ENCODE measurements around the gene CCDC27. TPM values are rescaled to one million over a fixed set of nuclear protein-coding genes. Genes with fewer than 3 reads are reported as not detected.
"Not testable (repeated sequence)": the region's sequence is repeated elsewhere in the genome, so short reads cannot be mapped to it uniquely, and the experiment has no call there.

CCDC27 gene
- total and polyA plus RNA-seq, 8 donors, result not detected

DNA sequence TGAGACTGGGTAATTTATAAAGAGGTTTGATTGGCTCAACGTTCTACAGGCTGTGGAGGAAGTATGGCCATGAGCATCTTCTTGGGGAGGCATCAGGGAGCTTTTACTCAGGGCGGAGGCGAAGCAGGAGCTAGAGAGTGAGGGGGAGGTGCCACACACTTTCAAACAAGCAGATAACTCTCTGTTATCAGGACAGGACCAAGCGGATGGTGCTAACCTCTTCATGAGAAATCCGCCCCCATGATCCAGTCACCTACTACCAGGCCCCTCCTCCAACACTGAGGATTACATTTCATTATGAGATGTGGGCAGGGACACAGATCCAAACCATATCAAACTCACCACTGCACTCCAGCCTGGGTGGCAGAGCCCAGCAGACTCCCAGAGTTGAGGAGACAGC, 55.5 kb downstream of the CCDC27 start:
- H3K9me3 ChIP-seq, result no peaks in the 10 kb centered on the region
- no peaks in the 10 kb centered on the region for H3K4me1 ChIP-seq
- peaks cover 0 to 20% (median 0%) of the 10 kb centered on the region in 3 donors for H3K27me3 ChIP-seq
- TF ChIP-seq POLR2A (IDR thresholded peaks at IDR 0.05) (no peak), CTCF (IDR thresholded peaks at IDR 0.05) (no peak), EP300 (IDR thresholded peaks at IDR 0.05) (no peak)
- no peak overlapping the region for H3K4me3 ChIP-seq
- H3K36me3 ChIP-seq, result no peaks in the 10 kb centered on the region
- DNase-seq, result no peak
- H3K27ac ChIP-seq, result no peak overlapping the region
- 66 to 90% (median 78%) methylated on average over 4 to 5 of the region's 5 CpGs for WGBS, 5 donors
- intact Hi-C loops (cut with DNase I; ENCODE audit: low total_unique reads), result no loop called here

- Histone ChIP-seq H3K4me3 (no peak overlapping the region), H3K36me3 (peaks cover 6 to 15% (median 12%) of the 10 kb centered on the region in 4 donors), H3K9me3 (no peaks in the 10 kb centered on the region), H3K27me3 (peaks cover 0 to 8% (median 0%) of the 10 kb centered on the region in 3 donors), H3K27ac (no peak overlapping the region), H3K4me1 (no peaks in the 10 kb centered on the region)
- 40 to 54% (median 45%) methylated on average over 6 to 7 of the region's 7 CpGs for WGBS, 5 donors
- no peak for TF ChIP-seq CTCF (IDR thresholded peaks at IDR 0.05)
- TF ChIP-seq POLR2AphosphoS5 (IDR thresholded peaks at IDR 0.05), result no peak
- TF ChIP-seq POLR2A (IDR thresholded peaks at IDR 0.05), result no peak
- TF ChIP-seq EP300 (IDR thresholded peaks at IDR 0.05), result no peak
- no peak for DNase-seq
- intact Hi-C loops (cut with DNase I; ENCODE audit: low total_unique reads), result no loop called here
Measured at GRCh38 chr1:3809680-3810079, 57.4 kb downstream of the CCDC27 start.

DNA sequence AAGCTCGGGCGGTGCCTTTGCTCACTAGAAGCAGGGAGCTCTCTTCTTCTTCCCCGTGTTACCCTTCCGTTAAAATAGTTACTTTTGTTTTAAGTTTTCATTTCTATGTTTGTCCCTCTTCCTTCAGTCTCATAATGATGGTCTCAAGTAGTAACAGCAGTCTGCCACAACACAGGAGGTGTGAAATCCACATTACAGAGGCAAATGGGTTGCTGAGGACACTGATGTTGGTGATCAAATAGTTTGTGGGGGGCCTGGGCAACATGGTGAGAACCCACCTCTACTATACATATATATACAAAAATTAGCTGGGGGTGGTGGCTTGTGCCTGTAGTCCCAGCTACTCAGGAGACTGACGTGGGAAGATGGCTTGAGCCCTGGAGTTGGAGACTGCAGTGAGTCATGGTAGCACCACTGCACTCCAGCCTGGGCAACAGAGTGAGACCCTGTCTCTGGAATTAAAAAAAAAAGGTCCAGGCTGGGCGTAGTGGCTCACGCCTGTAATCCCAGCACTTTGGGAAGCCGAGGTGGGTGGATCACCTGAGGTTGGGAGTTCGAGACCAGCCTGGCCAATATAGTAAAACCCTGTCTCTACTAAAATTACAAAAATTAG, 58.0 kb downstream of the CCDC27 start:
- H3K27ac ChIP-seq; H3K4me3 ChIP-seq; H3K4me1 ChIP-seq; H3K9me3 ChIP-seq; H3K27me3 ChIP-seq; DNase-seq; intact Hi-C loops (cut with DNase I; ENCODE audit: low total_unique reads): not testable (repeated sequence)
- 72 to 84% (median 75%) methylated on average over 9 of the region's 9 CpGs for WGBS, 5 donors
- peaks cover 12 to 21% (median 18%) of the 10 kb centered on the region in 4 donors for H3K36me3 ChIP-seq

- intact Hi-C loops (cut with DNase I; ENCODE audit: low total_unique reads), result no loop called here
- WGBS, 5 donors, result 42 to 68% (median 51%) methylated on average over 2 of the region's 2 CpGs
- Histone ChIP-seq H3K4me1 (no peaks in the 10 kb centered on the region), H3K9me3 (no peaks in the 10 kb centered on the region), H3K36me3 (peaks cover 15 to 34% (median 31%) of the 10 kb centered on the region in 4 donors), H3K27me3 (peaks cover 0 to 8% (median 0%) of the 10 kb centered on the region in 3 donors), H3K4me3 (no peak overlapping the region), H3K27ac (no peak overlapping the region)
- DNase-seq, result no peak
- TF ChIP-seq CTCF (IDR thresholded peaks at IDR 0.05) (no peak), POLR2AphosphoS5 (IDR thresholded peaks at IDR 0.05) (no peak)
Measured at GRCh38 chr1:3811595-3811911, 59.3 kb downstream of the CCDC27 start.

GRCh38 chr1:3814065-3814464, 61.8 kb downstream of the CCDC27 start:
- Histone ChIP-seq H3K9me3 (no peaks in the 10 kb centered on the region), H3K27me3 (no peaks in the 10 kb centered on the region), H3K36me3 (peaks cover 15 to 56% (median 45%) of the 10 kb centered on the region in 4 donors), H3K27ac (no peak overlapping the region), H3K4me3 (no peak overlapping the region), H3K4me1 (no peaks in the 10 kb centered on the region)
- no peak for DNase-seq
- no peak for TF ChIP-seq CTCF (IDR thresholded peaks at IDR 0.05)
- TF ChIP-seq POLR2AphosphoS5 (IDR thresholded peaks at IDR 0.05), result no peak
- TF ChIP-seq EP300 (IDR thresholded peaks at IDR 0.05), result no peak
- TF ChIP-seq POLR2A (IDR thresholded peaks at IDR 0.05), result no peak
- intact Hi-C loops (cut with DNase I; ENCODE audit: low total_unique reads), result no loop called here
- 94 to 98% (median 97%) methylated on average over 2 of the region's 2 CpGs for WGBS, 5 donors
